GM19452 (cell line): ENCODE results near the gene FTCD.

ENCODE experiments used
- ATAC-seq: cut with Tn5 transposase; IDR thresholded peaks from one replicate; pipeline ENCODE4 v1.9.1; 2021; ENCODE audit not compliant: unreplicated experiment

The FTCD gene

DNA sequence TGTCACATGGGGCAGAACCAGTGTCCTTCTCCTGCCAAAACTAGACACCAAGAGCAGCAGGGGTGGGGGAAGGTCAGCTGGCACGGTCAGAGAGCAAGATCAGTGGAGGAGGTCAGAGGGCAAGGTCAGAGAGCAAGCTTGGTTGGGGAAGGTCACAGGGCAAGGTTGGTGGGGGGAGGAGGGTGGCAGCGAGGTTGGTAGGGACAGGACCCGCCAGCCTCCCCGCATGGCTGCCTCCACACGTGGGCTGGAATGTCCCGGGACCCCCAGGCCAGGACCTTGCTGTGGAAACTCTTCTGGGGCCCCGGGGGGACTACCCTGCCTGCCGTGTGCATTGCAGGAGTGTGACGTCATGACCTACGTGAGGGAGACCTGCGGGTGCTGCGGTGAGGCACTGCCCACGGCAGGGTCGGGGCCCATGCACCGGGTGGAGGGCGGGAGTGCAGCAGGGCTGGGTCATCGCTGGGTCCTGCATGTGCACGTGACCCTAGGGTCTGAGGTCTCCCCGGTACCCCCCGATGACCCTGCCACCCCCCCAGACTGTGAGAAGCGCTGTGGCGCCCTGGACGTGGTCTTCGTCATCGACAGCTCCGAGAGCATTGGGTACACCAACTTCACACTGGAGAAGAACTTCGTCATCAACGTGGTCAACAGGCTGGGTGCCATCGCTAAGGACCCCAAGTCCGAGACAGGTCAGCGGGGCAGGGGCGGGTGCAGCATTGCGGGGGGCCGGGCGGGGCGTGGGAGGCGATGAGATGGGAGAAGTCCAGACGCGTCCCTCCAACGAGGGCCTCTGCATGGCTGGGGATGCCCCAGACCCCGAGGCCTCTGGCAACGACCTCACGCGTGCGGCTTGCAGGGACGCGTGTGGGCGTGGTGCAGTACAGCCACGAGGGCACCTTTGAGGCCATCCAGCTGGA, 30.2 kb downstream of the FTCD start:
- ATAC-seq, result no peak

DNA sequence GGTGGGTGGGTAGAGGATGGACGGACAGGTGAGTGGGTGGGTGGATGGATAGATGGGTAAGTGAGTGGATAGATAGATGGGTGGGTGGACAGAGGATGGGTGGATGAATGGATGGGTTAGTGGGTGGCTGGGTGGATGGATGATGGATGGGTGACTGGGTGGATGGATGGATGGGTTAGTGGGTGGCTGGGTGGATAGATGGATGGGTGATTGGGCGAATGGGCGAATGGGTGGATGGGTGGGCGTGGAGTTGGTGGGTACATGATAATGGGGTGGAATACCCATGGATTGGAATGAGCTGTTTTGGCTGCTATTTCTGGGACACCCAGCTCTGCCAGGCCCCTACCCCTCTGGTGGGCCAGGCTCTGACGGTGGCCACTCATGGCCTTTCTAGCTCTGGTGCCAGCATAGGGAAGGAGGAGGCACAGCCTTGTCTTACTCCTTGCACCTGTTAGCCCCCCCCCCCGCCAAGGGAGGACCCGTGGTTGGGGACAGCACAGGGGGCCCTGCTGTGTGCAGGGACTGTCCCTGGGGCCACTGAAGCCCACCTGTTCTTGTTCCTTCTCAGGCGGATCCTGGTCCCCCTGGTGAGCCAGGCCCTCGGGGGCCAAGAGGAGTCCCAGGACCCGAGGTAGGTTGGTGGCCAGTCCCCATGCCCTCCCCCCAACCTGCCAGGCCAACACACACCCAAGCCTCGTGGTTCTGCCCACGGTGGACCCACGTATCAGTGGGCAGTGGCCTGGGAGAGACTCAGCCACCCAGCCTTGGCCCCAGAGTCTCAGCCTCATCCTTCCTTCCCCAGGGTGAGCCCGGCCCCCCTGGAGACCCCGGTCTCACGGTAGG, 31.1 kb downstream of the FTCD start:
- no peak for ATAC-seq

DNA sequence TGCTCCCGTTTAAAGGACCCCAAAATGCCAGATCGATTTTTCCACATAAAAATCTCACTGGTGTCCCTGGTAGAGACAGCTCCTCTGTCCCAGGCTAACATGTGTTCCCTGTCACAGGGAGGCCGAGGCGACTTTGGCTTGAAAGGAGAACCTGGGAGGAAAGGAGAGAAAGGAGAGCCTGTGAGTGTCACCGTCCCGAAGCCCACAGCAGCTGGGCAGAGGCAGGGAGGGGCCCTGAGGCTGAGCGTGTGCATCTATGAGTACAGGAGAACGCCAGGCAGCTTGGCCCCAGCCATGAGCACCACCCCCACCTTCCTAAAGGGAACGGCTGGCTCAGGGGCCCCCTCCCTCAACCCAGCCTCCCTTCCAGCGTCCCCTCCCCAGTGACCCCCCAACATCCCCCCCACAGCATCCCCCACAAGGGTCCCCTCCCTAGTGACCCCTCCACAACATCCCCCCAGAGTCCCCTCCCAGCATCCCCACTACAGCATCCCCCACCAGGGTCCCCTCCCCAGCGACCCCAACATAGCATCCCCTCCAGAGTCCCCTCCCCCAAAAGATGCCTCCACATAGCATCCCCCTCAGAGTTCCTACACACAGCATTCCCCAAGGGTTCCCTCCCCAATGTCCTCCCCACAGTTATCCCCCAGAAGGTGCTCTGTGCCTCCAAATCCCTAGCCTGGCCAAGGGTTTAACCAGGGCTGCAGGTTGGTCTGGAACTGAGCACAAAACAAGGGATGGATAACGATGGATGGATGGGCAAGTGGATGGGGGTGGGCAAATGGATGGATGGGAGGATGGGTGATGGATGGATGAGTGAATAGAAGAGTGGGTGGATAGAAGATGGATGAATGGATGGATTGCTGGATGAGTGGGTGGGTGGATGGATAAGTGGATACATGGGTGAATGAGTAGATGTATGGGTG, 32.4 kb downstream of the FTCD start:
- no peak for ATAC-seq

DNA sequence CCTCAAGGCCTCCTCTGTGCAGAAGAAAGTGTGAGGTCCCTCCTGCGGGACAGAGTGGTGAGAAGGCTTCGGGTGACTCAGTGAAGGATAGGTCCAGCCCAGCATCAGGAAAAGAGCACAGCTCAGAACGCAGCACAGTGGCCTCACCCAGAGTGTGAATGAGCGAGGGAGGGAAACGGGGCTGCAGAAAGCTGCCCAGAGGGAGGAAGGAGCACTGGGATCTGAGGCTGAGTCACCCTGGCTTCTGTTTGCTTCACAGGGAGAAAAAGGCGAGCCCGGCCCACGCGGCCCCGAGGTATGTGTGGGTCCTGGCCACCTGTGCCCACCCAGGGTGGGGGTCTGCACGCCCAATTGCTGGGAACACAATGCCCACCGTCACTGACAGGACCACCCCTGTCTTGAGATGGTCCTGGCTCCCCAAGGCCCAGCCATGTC, 33.1 kb downstream of the FTCD start:
- no peak for ATAC-seq

DNA sequence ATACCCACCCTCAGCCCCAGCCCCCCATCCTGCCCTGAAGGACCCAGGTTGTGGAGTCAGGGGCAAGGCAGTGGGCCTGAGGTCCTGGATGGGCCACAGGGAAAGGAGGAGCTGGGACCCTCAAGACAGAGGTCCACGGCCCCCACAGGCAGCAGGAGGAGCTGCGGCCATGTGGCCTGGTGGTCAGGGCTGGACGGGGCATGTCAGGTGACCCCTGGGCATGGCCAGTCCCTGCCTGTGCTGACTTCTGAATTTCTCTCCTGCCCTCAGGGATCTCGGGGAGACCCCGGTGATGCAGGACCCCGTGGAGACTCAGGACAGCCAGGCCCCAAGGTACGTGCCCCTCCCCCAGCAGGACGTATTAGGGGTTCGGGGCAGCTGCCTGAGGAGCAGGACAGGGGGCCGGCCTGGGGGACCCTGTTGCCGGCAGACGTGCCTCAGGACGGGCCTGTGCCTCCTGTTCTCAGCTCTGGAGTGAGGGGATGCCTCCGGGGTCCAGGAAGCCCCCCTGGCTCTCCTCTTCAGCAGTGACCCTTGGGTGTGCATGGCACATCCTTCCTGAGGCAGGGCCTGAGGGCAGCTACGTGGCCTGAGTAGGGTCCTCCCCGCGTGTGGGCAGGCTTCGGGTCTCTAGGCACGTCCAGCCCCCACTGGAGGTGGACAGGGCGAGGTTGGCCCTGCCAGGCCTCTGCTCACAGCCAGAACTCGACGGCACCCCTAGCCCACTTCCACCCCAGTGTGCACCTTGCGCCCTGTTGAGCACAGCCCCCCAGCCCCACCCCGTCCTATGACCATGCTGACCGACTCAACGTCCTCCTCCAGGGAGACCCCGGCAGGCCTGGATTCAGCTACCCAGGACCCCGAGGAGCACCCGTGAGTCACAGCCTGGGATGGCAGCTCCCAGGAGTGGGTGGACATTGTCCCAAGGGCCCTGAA, 33.8 kb downstream of the FTCD start:
- ATAC-seq, result no peak

DNA sequence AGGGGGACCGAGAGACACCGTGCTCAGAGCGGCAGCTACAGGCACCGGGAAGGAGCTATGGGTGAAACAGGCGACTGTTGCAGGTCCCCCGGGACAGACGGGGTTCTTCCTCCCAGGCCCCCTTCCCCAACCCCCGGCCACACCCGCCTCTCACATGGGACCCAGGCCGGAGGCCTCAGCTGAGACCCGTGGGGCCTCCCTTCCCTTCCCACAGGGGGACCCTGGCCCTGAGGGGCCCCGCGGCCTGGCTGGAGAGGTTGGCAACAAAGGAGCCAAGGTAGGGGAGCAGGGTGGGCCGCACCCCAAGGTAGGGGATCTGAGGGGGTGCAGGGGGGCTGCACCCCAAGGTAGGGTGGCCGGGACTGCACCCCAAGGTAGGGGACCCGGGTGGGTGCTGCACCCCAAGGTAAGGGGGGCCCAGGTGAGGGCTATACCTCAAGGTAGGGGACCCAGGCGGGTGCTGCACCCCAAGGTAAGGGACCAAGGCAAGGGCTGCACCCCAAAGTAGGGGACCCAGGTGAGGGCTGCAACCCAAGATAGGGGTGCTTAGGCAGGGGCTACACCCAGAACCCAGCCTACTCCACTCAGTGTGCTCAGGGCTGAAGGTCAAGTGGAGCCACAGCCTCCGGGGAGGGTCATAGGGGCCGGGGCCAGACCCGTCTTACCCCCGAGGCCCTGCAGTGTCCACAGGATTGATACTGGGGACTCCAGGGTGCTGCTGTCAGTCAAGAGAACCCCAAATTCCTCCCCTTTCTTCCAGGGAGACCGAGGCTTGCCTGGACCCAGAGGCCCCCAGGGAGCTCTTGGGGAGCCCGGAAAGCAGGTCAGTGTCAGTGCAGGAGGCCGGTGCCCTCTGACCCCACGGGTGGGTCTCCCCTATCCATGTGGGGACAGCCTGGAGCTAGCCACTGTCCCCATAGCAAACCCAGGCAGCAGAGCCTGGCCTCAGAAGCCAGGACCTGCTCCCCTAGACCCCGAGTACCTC, 34.8 kb downstream of the FTCD start:
- ATAC-seq, result no peak

DNA sequence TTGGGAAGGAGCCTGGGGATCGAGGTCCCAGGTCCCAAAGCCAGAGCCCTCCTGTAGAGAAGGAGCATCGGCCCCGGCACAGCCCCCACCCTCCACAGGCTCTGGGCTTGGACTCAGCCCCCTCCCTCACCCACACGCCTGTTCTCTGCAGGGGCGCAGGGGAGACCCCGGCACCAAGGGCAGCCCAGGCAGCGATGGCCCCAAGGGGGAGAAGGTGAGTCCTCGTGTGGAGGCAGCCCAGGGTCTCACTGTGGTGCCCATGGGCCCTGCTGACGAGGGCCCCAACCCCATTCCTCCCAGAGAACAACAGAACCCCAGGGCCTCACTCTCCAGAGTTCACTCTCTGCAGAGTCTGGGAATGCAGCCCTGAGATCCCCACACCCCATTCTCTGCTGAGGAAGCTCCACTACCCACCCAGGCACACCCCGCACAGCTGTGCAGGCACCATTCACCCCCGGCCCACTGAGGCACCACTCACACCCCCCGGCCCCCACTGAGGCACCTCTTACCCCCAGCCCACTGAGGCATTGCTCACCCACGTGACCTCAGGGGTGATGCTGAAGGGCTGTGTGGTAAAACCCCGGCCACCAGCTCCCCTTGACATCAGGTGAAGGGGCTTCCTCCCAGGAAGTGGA, 35.6 kb downstream of the FTCD start:
- no peak for ATAC-seq

DNA sequence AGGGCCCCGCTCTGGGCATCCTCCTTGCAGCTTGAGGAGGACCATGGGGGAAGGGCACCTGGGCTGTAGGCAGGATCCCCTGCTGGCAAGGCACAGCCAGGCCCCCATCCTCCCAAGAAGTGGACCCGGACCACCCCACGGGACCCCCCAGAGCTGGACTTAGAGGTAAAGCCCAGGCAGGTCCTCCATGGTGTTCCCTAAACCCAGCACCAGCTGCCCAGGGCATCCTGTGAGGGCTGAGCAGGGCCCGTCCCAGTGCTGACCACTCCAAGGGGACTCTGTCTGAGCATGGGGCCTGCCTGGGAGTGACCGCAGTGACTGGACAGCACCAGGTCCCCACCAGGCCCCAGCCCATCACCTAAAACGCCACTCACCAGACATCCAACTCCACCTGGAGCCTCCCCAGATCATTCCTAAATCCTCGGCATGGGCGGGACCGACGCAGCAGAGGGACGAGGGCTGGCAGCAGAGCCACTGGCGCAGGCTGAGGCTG, 36.2 kb downstream of the FTCD start:
- ATAC-seq, result no peak

DNA sequence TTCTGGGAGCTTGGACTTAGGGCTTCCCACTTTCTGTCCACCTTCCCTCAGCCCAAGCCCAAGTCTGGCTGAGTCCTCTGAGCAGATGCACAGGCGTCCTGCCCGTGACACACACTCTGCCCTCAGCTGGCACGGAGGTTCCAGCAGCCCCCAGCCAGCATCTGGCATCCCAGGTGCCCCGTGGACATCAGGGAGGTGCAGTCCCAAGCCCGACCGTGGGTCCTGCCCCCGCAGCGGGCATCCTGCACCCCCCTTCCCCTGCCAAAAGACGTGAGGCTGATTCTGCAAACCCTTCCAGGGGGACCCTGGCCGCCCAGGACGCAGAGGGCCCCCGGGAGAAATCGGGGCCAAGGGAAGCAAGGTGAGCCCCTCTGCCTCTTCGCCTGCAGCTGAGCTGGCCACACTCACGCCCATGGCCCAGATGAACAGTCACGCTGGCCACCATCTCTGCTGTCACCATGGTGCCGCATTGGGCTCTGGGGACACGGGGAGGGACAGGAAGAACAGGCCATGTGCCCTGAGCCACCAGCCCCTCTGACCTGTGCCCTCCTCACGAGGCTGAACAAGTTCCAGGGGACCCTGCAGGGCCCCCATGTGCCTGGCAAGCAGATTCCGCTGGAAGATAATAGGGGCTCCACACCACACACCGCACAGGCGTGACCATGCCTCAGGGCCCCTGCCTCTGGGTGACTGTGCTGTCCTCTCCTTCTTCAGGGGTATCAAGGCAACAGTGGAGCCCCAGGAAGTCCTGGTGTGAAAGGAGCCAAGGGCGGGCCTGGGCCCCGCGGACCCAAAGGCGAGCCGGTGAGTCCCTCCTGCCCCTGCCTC, 36.8 kb downstream of the FTCD start:
- ATAC-seq, result no peak

DNA sequence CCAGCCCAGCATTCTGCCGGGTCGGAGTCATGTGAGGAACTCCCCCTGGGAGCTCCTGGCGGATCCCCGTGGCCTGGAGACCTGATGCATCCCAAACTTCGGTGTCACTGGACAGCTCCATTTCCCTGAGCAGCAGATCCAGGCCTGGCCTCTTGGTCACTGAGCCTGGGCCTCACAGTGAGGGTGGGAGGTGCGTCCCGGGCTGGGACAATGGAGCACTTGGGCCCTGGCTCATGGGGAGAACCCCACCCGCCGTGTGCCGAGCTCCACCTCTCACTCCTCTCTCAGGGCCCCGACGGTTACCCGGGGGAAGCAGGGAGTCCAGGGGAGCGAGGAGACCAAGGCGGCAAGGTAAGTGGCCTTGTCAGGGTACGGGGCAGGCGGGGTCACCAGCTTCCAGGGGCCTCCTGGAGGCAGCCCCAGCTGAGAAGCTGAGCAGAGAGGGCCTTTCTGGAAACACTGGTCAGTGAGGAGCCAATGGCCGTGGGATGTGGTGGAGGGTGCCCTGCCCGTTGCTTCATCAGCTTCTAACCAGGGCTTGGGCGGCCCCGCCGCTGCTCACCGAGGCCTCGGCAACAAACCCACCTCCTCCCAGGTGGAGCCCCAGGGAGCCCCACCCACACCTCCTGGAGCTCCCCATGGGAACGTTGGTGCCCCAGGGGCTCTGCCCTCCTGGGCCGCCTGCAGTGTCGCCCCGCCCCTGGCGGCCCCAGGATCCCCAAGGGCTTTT, 37.6 kb downstream of the FTCD start:
- no peak for ATAC-seq

DNA sequence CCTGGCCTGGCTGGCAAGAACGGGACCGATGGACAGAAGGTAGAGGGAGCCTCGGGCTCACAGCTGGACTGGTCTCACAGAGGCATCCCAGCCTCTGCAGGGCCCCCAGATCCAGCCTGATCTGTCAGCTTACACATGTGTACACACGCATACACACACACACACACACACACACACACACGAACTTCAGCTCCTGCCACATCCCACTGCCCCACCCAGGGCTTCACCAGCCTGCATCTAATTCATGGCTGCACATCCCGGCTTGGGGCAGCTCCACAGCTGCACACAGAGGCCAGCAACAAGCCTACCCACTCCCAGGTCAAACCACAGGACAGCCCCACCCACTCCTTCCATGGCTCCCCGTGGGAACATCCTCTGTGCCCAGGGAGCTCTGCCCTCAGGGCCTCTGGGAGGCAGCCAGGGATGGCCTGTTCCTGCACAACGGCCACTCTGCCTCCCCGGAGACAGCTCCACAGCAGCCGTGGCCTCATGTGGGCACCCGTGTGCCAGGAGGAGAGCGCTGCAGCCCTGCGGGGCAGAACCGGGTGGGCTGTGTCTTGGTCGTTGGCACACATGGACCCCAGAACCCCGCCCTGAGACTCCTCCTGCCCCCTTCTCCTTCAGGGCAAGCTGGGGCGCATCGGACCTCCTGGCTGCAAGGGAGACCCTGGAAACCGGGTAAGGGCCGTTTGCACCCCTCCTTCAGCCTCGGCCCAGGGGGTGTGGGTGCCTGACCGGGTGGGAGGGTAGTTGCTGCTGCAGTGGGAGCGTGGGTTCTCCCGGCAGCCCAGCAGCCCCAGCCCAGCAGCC, 38.4 kb downstream of the FTCD start:
- no peak for ATAC-seq

DNA sequence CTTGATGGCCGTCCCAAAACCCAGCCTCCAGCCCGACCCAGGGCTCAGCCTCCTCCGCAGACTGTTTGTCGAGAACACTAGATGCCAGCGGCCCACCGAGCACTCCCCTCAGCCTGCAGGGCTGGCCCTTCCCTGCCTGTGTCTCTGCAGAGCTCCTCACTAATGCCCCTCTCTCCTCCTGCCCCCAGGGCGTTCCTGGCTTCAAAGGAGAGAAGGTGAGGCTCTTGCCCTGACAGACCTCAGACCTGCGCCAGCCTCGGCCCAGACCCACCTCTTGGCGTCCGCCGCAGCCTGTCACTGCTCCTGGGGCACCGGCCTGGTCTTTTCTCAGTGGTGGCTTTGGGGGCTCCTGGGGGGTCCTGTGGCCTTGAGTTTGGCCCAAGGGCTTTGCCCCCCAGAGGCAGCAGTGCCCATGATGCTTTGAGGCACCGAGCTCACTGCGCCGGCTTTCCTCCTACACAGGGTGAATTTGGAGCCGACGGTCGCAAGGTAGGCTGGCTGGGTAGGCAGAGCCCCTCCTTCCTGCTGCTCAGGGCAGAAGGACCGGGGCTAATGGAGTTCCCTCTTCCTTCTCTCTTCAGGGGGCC, 39.1 kb downstream of the FTCD start:
- no peak for ATAC-seq

DNA sequence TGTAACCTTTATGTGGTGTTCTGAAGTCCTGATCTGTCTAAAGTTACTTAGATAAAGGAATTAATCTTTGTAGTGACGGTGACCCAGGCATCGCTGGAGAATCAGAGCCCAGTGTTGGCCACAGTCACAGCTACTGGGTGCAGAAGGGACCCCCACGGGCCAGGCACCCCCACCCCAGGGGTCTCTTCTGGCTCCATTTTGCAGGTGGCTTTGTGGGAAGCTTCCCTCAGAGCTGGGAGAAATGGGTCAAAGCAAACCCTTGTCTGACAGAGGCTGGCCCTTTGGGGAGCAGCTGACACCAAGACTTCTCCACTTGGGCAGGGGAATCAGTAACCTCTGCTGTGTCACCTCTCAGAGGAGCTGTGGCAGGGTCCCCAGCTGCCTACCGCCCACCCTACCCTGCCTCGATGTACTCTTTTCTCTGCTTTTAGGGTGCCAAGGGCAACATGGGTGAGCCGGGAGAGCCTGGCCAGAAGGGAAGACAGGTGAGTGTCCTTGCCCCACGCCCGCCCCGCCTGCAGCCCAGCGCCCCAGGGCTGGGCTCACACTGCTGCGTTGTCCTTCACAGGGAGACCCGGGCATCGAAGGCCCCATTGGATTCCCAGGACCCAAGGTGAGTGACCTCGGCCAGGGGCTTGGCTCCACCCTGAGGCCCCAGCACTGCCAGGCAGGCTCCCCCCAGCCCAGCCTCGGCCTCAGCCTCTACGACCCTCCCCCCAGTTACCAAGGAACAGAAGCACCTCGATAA, 39.8 kb downstream of the FTCD start:
- ATAC-seq, result no peak

DNA sequence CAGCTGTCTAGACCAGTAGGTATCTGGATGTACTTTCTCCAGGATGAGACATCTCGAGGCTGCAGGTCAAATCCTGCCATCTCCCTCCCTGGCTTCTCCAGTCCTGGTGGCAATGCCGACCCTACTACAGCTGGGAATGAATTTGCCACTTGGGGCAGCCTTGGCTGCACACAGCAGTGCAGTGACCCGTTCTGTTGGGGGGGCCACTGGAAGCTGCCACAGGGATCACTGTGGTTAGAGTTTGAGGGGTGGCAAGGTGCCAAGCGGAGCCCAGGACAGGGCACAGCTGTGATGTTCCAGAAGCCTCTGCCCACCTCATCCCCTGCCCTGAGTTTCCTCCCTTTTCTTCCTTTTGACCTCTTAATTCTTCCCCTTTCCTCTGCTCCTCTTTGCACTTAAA, 40.4 kb downstream of the FTCD start:
- ATAC-seq, result no peak
